GM19238 (cell line): Measurements from ENCODE around the gene STAG1.
A peak's percentile ranks its signal among the peaks of the same experiment; 100 is the strongest.
"Not testable (repeated sequence)": the region's sequence is repeated elsewhere in the genome, so short reads cannot be mapped to it uniquely, and the experiment has no call there.

Experiments
- DNase-seq: peaks from one replicate; pipeline ENCODE4 v3.0.0; 2011; ENCODE audit warnings: low spot score; ENCODE audit not compliant: insufficient read length

Gene STAG1

GRCh38 chr3:136414476-136414875 lies 337.7 kb downstream of the STAG1 start:
- DNase-seq = no peak

DNA sequence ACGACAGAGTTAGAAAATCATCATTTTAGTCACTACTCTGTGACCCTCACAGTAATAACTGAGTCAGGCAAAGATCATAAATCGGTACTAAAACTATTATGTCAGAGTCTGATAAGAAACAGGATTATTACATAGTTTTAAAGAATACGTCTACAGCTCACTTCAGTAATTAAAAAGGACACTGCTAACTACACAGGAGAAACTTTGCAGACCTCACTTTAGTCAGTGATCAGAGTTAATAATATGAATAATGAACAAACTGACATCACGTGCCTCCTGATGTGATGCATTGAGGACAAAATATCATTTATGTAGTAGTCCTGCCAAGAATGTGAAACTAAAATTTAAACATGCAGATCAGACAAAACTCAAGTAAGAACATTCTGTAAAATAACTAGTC lies 339.9 kb downstream of the STAG1 start:
- DNase-seq = no peak

- DNase-seq = no peak
These were observed 342.6 kb downstream of the STAG1 start for GRCh38 chr3:136409549-136409948.

DNA sequence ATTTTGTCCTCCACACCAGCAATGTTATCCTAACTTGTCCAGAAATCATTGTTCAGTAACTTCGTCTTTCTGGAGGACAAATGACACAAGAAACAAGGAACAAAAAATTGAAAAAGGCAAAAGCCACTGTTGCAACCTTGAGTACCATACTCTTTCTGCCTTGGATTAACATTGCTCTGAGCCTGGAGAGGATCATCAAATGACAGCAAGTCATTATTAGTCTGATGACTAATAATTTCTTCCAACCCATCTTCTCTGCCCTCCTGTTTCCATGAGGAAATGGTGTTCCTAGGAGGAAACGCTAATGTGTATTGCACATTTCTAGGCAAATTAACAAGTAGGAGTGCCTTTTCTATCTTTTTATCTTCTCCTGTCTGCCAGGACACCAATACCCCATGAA lies 348.1 kb downstream of the STAG1 start:
- no peak for DNase-seq

GRCh38 chr3:136396916-136397315 lies 355.3 kb downstream of the STAG1 start:
- DNase-seq = no peak

DNA sequence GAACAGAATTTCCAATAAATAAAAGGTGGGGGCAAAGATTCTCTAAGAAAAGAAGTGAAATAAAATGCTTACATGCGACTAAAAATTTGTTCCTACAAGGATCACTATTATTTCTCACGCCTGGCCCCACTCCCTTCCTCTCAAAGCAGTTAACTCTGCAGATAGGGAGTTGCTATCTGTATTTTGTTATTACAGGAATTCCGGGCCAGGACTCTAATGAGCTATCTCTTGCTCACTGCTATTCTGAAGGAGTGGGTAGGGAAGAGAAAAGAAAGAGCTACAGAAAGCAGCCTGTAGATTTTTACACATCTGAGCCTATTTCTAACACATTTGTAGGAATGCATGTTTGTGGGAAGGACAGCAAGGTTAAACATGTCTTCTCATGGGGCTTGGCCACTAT lies 361.6 kb downstream of the STAG1 start:
- DNase-seq = no peak

DNA sequence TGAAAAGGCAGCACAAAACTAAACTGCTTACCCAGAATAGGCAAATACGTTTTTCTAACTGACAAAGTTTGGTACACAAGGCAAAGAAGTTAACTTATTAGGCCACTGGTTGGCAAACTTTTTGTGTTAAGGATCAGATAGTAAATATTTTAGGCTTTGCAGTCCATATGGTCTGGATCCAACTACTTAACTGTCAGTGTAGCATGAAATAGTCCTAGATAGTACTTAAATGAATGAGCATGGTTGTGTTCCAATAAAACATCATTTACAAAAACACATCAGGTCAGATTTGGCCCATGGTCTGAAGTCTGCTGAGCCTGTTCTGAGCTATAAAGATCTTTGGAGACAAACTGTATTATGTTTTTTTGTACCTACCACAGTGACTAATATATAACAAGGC lies 365.1 kb downstream of the STAG1 start:
- DNase-seq = no peak

GRCh38 chr3:136385457-136385856 lies 366.7 kb downstream of the STAG1 start:
- peak; percentile 5 for DNase-seq

- DNase-seq = no peak
These were observed 371.1 kb downstream of the STAG1 start for GRCh38 chr3:136381051-136381450.

DNA sequence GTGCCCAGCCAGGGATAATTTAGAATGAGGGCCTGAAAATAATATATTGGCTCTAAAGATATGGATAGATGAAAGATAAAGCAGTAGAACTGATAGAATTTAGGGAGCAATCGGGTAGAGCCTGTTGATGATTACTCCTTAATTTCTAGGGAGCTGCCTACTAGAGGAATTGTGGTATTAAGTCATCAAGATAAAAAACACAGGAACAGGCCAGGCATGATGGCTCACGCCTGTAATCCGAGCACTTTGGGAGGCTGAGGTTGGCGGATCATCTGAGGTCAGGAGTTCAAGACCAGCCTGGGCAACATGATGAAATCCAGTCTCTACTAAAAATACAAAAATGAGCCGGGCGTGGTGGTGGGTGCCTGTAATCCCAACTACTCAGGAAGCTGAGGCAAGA lies 371.6 kb downstream of the STAG1 start:
- DNase-seq = no peak

DNA sequence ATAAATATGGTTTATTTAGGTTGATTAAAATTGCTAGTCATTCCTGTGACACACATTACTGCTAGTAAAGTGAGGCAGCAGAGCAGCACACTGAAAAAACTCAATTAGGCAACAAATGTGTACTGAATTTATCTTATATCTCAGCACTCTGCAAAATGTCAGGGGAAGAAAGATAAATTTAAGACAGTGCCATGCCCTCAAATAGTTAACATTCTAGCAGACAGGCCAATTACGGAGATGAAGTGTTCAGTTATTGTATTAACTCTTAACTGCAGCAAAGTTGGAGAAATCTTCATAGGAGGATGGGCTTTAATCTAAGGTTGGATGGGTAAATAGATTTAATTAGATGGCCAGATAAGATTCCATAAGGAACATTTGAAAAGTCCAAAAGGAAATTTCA lies 374.2 kb downstream of the STAG1 start:
- no peak for DNase-seq

- no peak for DNase-seq
These were observed 374.7 kb downstream of the STAG1 start for GRCh38 chr3:136377508-136377907.

DNA sequence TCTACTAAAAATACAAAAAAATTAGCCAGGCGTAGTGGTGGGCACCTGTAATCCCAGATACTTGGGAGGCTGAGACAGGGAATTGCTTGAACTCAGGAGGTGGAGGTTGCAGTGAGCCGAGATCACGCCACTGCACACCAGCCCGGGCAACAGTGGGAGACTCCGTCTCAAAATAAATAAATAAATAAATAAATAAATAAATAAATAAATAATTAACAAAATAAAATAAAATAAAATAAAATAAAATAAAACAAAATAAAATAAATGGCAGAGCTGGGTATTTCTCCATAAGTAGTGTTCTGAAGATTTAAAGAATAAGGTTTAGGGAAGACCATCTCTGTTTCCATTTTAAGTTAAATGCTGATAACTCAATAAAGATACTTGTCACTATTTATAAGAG lies 376.4 kb downstream of the STAG1 start:
- DNase-seq = not testable (repeated sequence)

DNA sequence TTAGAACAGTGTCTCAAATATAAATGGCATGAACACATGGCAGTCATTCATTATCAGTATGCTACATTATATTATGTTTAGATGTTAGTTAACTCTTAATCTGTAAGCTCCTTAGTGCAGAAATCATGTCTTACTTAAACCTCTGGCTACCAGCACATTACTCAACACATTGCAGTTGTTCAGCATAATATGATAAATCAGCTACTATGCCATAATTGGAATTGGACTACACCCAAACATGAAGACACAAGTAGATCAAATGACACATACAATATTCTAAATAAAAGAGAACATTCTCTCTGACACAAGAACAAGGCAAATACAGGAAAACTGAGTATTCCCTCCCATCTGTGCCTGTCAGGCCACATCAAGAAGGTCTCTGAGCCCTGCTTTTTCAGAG lies 385.9 kb downstream of the STAG1 start:
- DNase-seq = no peak

DNA sequence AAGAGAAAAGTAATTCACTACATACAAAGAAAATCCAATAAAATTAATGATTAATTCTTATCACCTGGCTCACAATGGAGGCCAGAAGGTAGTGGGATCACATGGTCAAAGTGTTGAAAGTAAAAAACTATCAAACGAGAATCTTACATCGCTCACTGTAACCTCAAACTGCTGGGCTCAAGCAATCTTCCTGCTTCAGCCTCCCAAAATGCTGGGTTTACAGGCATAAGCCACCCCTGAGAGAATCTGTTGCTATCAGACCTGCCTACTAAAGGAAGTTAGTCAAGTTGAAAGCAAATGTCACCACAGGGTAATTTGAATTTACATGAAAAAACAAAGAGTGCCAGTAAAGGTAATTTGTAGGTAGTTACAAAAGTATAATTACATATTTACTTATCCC lies 398.7 kb downstream of the STAG1 start:
- no peak for DNase-seq

- no peak for DNase-seq
These were observed 400.3 kb downstream of the STAG1 start for GRCh38 chr3:136351905-136352304.

- no peak for DNase-seq
These were observed 400.8 kb downstream of the STAG1 start for GRCh38 chr3:136351351-136351750.

DNA sequence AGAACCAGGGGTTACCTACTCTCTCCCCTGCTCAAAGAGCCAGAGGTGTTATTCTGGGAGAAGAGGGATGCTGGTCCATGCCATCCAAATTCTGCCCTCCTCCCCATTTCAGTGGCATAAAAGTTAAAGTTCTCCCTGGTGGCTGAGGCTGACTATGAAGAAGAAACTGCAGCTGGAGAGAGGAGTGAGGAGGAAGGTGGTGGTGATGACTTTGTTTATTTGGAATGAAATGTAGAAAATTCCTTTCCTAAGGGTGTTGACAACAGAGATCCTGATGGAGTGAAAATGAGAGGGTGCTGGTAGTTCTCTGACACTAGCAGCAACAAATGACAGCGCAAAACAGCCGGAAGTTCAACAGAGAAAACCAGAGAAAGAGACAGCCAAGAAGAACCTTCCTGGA lies 401.6 kb downstream of the STAG1 start:
- no peak for DNase-seq

- DNase-seq = no peak
These were observed 402.0 kb downstream of the STAG1 start for GRCh38 chr3:136350132-136350531.

DNA sequence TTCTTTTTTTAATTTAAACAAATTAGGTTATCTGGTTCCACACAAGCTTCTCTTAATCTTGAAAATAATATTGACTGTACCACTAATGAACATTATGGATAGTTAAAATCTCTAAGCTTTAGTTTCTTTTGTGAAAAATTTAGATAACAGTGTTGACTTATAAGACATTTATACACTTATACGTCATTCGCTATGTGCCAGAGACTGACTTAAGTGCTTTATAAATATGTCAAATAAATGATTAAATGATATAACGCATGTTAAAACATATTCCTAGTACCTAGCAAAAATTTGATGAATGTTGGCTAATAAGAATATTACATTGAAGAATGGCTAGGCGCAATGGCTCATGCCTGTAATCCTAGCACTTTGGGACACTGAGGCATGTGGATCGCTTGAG lies 405.7 kb downstream of the STAG1 start:
- no peak for DNase-seq

DNA sequence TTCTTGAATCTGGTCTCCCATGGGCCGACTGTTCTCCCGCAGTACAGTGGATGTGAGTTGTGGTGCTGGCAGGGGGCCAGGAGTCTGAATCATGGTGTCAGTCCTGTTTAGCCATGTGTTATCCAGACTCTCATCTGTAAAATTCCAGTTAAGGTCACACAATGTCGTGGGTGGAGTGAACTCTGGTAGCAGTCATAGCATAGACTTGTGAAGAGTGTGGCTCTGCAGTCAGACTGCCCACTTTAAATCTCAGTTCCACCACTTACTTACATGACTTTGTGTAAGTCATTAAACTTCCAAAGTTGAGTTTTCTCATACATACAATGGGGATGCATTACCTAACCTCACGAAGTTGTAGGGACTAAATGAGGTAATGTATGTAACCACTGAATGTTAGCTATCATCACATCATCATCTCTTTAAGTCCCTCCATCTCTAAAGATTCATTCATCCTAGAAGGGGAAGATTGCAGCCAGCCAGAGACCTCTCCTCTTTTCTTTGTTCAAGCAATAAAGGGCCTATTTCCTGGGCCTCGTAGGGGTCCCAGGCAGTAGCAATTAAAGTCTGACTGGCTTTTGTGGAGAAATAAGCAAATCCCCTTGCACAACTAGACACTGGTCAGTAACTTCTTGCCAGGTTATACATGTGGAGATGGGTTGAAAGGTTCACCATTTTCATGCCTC lies 408.2 kb downstream of the STAG1 start:
- DNase-seq = no peak

- no peak for DNase-seq
These were observed 408.7 kb downstream of the STAG1 start for GRCh38 chr3:136343446-136343845.

GRCh38 chr3:136336329-136337100 lies 415.7 kb downstream of the STAG1 start:
- DNase-seq = no peak
